Esophagus squamous epithelium (tissue), 5 donors: ENCODE measurements around the gene NCAPD2. TPM values are rescaled to one million over a fixed set of nuclear protein-coding genes. Genes with fewer than 3 reads are reported as not detected.

Experiments
- DNase-seq: peaks from one replicate; lab custom pipeline; 2025; lab: John Stamatoyannopoulos, UW
- H3K27ac ChIP-seq, 4 donors: fragments of 200-600 bp; sonication (generic); one replicate each; pipeline ENCODE4 v1.5.1; 2016 to 2019; ENCODE audit warnings: mild to moderate bottlenecking in 1 of 4
- H3K27me3 ChIP-seq, 4 donors: fragments of 200-600 bp; sonication (generic); 1 replicate in 3 of 4; 2 replicates in 1 of 4; pipeline versions ENCODE4 v1.5.1 to v1.6.0; 2017 to 2021; ENCODE audit warnings: antibody characterized with exemption in 1 of 4
- H3K36me3 ChIP-seq, 3 donors: fragments of 200-600 bp; sonication (generic); one replicate each; pipeline ENCODE4 v1.5.1; 2016 to 2019
- H3K4me1 ChIP-seq, 3 donors: fragments of 200-600 bp; sonication (generic); one replicate each; pipeline ENCODE4 v1.5.1; 2017 to 2019
- H3K4me3 ChIP-seq, 4 donors: fragments of 200-600 bp; sonication (generic); 1 replicate in 3 of 4; 2 replicates in 1 of 4; pipeline ENCODE4 v1.5.1; 2016 to 2019; ENCODE audit warnings: mild to moderate bottlenecking in 2 of 4, moderate library complexity in 1 of 4
- H3K9me3 ChIP-seq, 3 donors: fragments of 200-600 bp; sonication (generic); one replicate each; pipeline ENCODE4 v1.5.1; 2016 to 2019
- POLR2A ChIP-seq, 4 donors: fragments of 450-650 bp; IDR thresholded peaks; one replicate each; pipeline ENCODE4 v1.6.1; 2017; ENCODE audit warnings: antibody characterized with exemption in 4 of 4, mild to moderate bottlenecking in 4 of 4, moderate library complexity in 3 of 4
- WGBS, 2 donors: methylation state at CpG; one replicate each; pipeline ENCODE4 v1.1.5; 2018; 5-methylcytosine and 5-hydroxymethylcytosine counted together
- intact Hi-C: fragments of 100-400 bp; cut with DNase I; formaldehyde crosslinking; loops from one replicate; pipeline ENCODE4 v1.15.0; 2022
- total RNA-seq, 4 donors: library from RNA; depleted of rRNA; stranded (reverse); fragments of >200 nt; gene quantifications; one replicate each; pipeline ENCODE4 v1.1.0, GENCODE V29; 2016
- TF ChIP-seq, protein P1 (sequence below), 6 experiments: fragments of 450-650 bp in 4 of 6; fragments of 200-600 bp in 2 of 6; sonication (generic) in 2 of 6; IDR thresholded peaks; one replicate each; pipeline ENCODE4 v1.5.1; 2016 to 2019; ENCODE audit warnings: antibody characterized with exemption in 6 of 6, mild to moderate bottlenecking in 4 of 6, moderate library complexity in 4 of 6
- donor health status: DM: yes; HTN: yes; CAD: no.

The NCAPD2 gene
- total RNA-seq, 4 donors from 2014 or later = 25.6 to 73.2 (median 55.9) TPM

DNA sequence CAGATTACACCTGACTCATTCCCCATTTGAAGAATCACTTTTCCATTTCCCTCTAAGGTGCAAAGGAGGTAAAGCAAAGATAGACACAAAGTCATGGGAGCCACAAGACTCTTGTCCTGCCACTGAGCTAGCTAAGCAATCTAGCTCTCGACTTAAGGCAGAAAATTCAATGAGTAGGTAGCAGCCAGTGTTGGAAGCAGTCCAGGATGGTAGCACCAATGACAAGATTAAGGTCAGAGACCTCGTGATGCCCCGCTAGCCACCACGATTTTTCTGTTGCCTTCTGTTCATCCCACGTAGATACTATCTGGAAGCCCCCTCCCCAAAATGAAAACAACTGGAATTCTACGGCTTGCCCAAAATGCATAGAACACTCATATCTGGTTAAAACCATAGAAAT, 24.8 kb upstream of the NCAPD2 start:
- no peaks in the 10 kb centered on the region for H3K9me3 ChIP-seq
- peak overlapping the region in 3 of 4 donors; percentile 65 to 89 (median 69) for H3K4me3 ChIP-seq
- intact Hi-C loops = loop anchor here (10.0 kb wide), 1 partner anchor 144 kb away; no protein-coding TSS in a partner anchor
- peaks cover 6 to 62% (median 28%) of the 10 kb centered on the region in 3 donors for H3K4me1 ChIP-seq
- peak overlapping the region; percentile 84 to 96 (median 89) for H3K27ac ChIP-seq
- WGBS, 2 donors = 51 to 65% methylated on average over 6 of the region's 6 CpGs
- DNase-seq = no peak
- H3K27me3 ChIP-seq = no peaks in the 10 kb centered on the region
- TF ChIP-seq, protein P1, sequence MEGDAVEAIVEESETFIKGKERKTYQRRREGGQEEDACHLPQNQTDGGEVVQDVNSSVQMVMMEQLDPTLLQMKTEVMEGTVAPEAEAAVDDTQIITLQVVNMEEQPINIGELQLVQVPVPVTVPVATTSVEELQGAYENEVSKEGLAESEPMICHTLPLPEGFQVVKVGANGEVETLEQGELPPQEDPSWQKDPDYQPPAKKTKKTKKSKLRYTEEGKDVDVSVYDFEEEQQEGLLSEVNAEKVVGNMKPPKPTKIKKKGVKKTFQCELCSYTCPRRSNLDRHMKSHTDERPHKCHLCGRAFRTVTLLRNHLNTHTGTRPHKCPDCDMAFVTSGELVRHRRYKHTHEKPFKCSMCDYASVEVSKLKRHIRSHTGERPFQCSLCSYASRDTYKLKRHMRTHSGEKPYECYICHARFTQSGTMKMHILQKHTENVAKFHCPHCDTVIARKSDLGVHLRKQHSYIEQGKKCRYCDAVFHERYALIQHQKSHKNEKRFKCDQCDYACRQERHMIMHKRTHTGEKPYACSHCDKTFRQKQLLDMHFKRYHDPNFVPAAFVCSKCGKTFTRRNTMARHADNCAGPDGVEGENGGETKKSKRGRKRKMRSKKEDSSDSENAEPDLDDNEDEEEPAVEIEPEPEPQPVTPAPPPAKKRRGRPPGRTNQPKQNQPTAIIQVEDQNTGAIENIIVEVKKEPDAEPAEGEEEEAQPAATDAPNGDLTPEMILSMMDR (IDR thresholded peaks at IDR 0.05) = no peak
- no peak for TF ChIP-seq POLR2A (IDR thresholded peaks at IDR 0.05)
- peaks cover 4 to 26% (median 10%) of the 10 kb centered on the region in 3 donors for H3K36me3 ChIP-seq

DNA sequence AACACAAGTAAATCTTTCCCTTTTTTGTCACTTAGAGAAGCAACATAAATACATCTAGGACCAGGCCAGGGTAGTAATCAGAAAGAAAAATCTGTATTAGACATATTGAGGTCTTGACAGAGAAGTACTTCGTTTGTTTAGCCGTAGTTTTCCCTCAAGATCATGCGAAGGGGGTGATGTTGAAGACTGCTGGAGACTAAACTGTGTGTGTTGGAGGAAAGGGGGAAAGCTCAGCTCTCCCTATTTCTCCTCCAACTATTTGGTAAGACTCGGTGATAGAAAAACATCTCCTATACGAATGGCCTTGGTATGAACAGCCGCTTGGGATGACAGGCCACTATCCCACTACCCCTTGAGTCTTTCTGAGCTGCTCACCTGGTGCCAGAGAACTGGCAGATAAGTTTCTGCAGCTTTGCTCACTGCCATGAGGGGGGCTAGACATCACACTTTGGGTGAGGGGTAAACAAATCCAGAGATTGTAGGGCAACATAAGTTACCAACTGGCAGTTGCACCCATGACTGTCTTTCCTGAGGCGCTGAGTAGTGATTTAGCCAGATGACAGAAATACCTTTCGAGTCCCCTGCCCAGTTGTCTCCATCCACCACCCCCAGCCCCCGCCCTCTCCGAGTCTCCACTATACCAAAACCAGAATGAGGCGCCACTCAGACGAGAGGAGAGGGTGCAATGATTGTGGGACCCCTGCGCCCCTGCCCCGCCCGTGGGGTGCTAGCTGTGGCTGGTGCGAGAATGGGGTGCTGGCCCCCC, 24.1 kb upstream of the NCAPD2 start:
- DNase-seq = no peak
- WGBS, 2 donors = 19 to 29% methylated on average over 7 to 8 of the region's 16 CpGs
- TF ChIP-seq, protein P1 (IDR thresholded peaks at IDR 0.05) = no peak
- TF ChIP-seq POLR2A (IDR thresholded peaks at IDR 0.05) = no peak
- no peaks in the 10 kb centered on the region for H3K27me3 ChIP-seq
- H3K4me1 ChIP-seq = peaks cover 6 to 57% (median 24%) of the 10 kb centered on the region in 3 donors
- peaks cover 3 to 19% (median 3%) of the 10 kb centered on the region in 3 donors for H3K36me3 ChIP-seq
- peak overlapping the region; percentile 84 to 96 (median 89) for H3K27ac ChIP-seq
- intact Hi-C loops = loop anchor here (10.0 kb wide), 2 partner anchors 65 to 145 kb away; partner anchors contain the start of gene GAPDH
- H3K9me3 ChIP-seq = no peaks in the 10 kb centered on the region
- peak overlapping the region; percentile 65 to 89 (median 67) for H3K4me3 ChIP-seq

GRCh38 chr12:6470375-6471163, 23.3 kb upstream of the NCAPD2 start, which contains the start of gene VAMP1:
Gene VAMP1 (minus strand): TSS chr12:6470677. CDS start chr12:6470531, 146 bp downstream.
- intact Hi-C loops = loop anchor here (10.0 kb wide), 1 partner anchor 64 kb away; the partner anchor contains the start of gene GAPDH
- Histone ChIP-seq H3K4me3 (peak within 1 kb of the TSS; percentile 65 to 89 (median 67)), H3K4me1 (peaks cover 6 to 53% (median 23%) of the 10 kb centered on the region in 3 donors), H3K27me3 (no peaks in the 10 kb centered on the region), H3K36me3 (peaks cover 0 to 14% (median 0%) of the 10 kb centered on the region in 3 donors), H3K27ac (peak within 1 kb of the TSS; percentile 84 to 96 (median 89)), H3K9me3 (no peaks in the 10 kb centered on the region)
- TF ChIP-seq POLR2A (IDR thresholded peaks at IDR 0.05) = peak in 3 of 4 donors; percentile 53 to 99 (median 99)
- TF ChIP-seq, protein P1 (IDR thresholded peaks at IDR 0.05) = peak in 3 of 6 experiments; percentile 39 to 41 (median 39)
- DNase-seq = peak; percentile 99
- WGBS, 2 donors = 0% methylated on average over 3 to 6 of the region's 69 CpGs

- no peaks in the 10 kb centered on the region for H3K36me3 ChIP-seq
- TF ChIP-seq POLR2A (IDR thresholded peaks at IDR 0.05) = no peak
- TF ChIP-seq, protein P1 (IDR thresholded peaks at IDR 0.05) = no peak
These were observed 21.9 kb upstream of the NCAPD2 start for GRCh38 chr12:6471989-6472360.

More at GRCh38 chr12:6471989-6472360, 21.9 kb upstream of the NCAPD2 start:
- no peaks in the 10 kb centered on the region for H3K9me3 ChIP-seq
- H3K27me3 ChIP-seq = no peaks in the 10 kb centered on the region
- intact Hi-C loops = loop anchor here (10.0 kb wide), 1 partner anchor 63 kb away; the partner anchor contains the start of gene GAPDH
- 47 to 53% methylated on average over 1 of the region's 1 CpG for WGBS, 2 donors
- no peak for DNase-seq
- H3K4me1 ChIP-seq = peaks cover 6 to 48% (median 23%) of the 10 kb centered on the region in 3 donors
- H3K4me3 ChIP-seq = no peak overlapping the region
- H3K27ac ChIP-seq = no peak overlapping the region
